GM10266 (cell line): Measurements from ENCODE around the gene NRCAM.

Experiments
- DNase-seq: peaks from one replicate; pipeline ENCODE4 v3.0.0; 2012; ENCODE audit errors: extremely low spot score
- CTCF ChIP-seq: IDR thresholded peaks from 2 replicates; pipeline ENCODE4 v1.5.1; 2012; ENCODE audit warnings: mild to moderate bottlenecking, low read depth; ENCODE audit not compliant: control insufficient read depth, insufficient read depth; ENCODE audit errors: missing control alignments

NRCAM gene

GRCh38 chr7:108127461-108127860 is 328.8 kb downstream of the NRCAM start:
- TF ChIP-seq CTCF, result no peak
- no peak for DNase-seq

GRCh38 chr7:108124820-108125219 is 331.4 kb downstream of the NRCAM start:
- DNase-seq, result no peak
- TF ChIP-seq CTCF, result no peak

- no peak for TF ChIP-seq CTCF
- DNase-seq, result peak; percentile 20
Observed at GRCh38 chr7:108122181-108122580, 334.1 kb downstream of the NRCAM start.

GRCh38 chr7:108120933-108121332 is 335.3 kb downstream of the NRCAM start:
- no peak for TF ChIP-seq CTCF
- DNase-seq, result no peak

GRCh38 chr7:108120196-108120595 is 336.0 kb downstream of the NRCAM start:
- TF ChIP-seq CTCF, result no peak
- peak; percentile 12 for DNase-seq

- no peak for DNase-seq
- TF ChIP-seq CTCF, result no peak
Observed at GRCh38 chr7:108118959-108119358, 337.3 kb downstream of the NRCAM start.

GRCh38 chr7:108114117-108114841 is 342.0 kb downstream of the NRCAM start:
- TF ChIP-seq CTCF, result peak; percentile 75

More at GRCh38 chr7:108114117-108114841, 342.0 kb downstream of the NRCAM start:
- no peak for DNase-seq
